HEK293 (cell line): ENCODE measurements around the gene NUP210.
"Not testable (repeated sequence)": the region's sequence is repeated elsewhere in the genome, so short reads cannot be mapped to it uniquely, and the experiment has no call there.

ENCODE experiments used
- CTCF ChIA-PET: fragments of 350-600 bp; formaldehyde crosslinking; extraction: SDS; loops from one replicate; lab custom pipeline; 2021; ENCODE audit warnings: antibody characterized with exemption; lab: Yijun Ruan, JAX
- POLR2A ChIA-PET: fragments of 300-600 bp; formaldehyde crosslinking; extraction: SDS; loops from one replicate; lab custom pipeline; 2020; ENCODE audit warnings: antibody characterized with exemption, inconsistent platforms; lab: Yijun Ruan, JAX
- H3K27ac ChIP-seq: fragments of 200-500 bp; sonication (Bioruptor generic); 2 replicates; pipeline ENCODE4 v1.5.1; 2014; ENCODE audit warnings: low read depth, low read length, control low read depth, inconsistent platforms; ENCODE audit errors: extremely low read depth
- H3K36me3 ChIP-seq, 2 experiments: fragments of 200-500 bp in 1 of 2; sonication (Bioruptor generic) in 1 of 2; 1 replicate in 1 of 2; 2 replicates in 1 of 2; pipeline ENCODE4 v1.5.1; 2014 to 2017; ENCODE audit warnings: inconsistent platforms in 2 of 2, low read length in 2 of 2; ENCODE audit not compliant: control insufficient read depth in 2 of 2, insufficient read depth in 1 of 2
- H3K4me1 ChIP-seq: fragments of 200-500 bp; sonication (Bioruptor generic); 2 replicates; pipeline ENCODE4 v1.5.1; 2014; ENCODE audit warnings: mild to moderate bottlenecking, low read length, inconsistent platforms; ENCODE audit not compliant: control insufficient read depth, insufficient read depth
- H3K4me3 ChIP-seq: 2 replicates; pipeline ENCODE4 v1.5.1; 2011; ENCODE audit warnings: low read depth, mild to moderate bottlenecking, control low read depth, low read length, moderate library complexity
- H3K9me3 ChIP-seq: fragments of 200-500 bp; sonication (Bioruptor generic); 2 replicates; pipeline ENCODE4 v1.5.1; 2014; ENCODE audit warnings: low read depth, low read length, inconsistent platforms; ENCODE audit not compliant: control insufficient read depth, insufficient read depth
- CTCF ChIP-seq: fragments of 450-650 bp; formaldehyde crosslinking; IDR thresholded peaks from 2 replicates; pipeline ENCODE4 v1.5.1; 2016; ENCODE audit warnings: missing biosample characterization, missing genetic modification characterization
- KLF1 ChIP-seq: fragments of 450-650 bp; formaldehyde crosslinking; IDR thresholded peaks from 2 replicates; pipeline ENCODE4 v1.5.1; 2016; ENCODE audit warnings: missing biosample characterization, missing genetic modification characterization
- PRDM1 ChIP-seq: fragments of 450-650 bp; formaldehyde crosslinking; IDR thresholded peaks from 2 replicates; pipeline ENCODE4; 2016; ENCODE audit warnings: missing biosample characterization, missing genetic modification characterization
- SETDB1 ChIP-seq: IDR thresholded peaks from one replicate; pipeline ENCODE4 v1.6.1; 2017; ENCODE audit warnings: mild to moderate bottlenecking, low read length, moderate library complexity, mixed read lengths; ENCODE audit not compliant: insufficient read length
- ZBTB17 ChIP-seq: fragments of 450-650 bp; formaldehyde crosslinking; IDR thresholded peaks from 2 replicates; pipeline ENCODE4 v1.5.1; 2016; ENCODE audit warnings: missing biosample characterization, missing genetic modification characterization
- ZIC2 ChIP-seq: fragments of 450-650 bp; formaldehyde crosslinking; IDR thresholded peaks from 2 replicates; pipeline ENCODE4 v1.5.1; 2016; ENCODE audit warnings: missing biosample characterization, missing genetic modification characterization
- ZNF10 ChIP-seq: fragments of 450-650 bp; formaldehyde crosslinking; IDR thresholded peaks from 2 replicates; pipeline ENCODE4 v1.5.1; 2017; ENCODE audit warnings: missing biosample characterization, missing genetic modification characterization
- ZNF121 ChIP-seq: fragments of 450-650 bp; formaldehyde crosslinking; IDR thresholded peaks from 2 replicates; pipeline ENCODE4 v1.5.1; 2016; ENCODE audit warnings: missing biosample characterization, missing genetic modification characterization
- ZNF133 ChIP-seq: fragments of 450-650 bp; formaldehyde crosslinking; IDR thresholded peaks from 2 replicates; pipeline ENCODE4 v1.5.1; 2016; ENCODE audit warnings: missing biosample characterization, missing genetic modification characterization
- ZNF18 ChIP-seq: fragments of 450-650 bp; formaldehyde crosslinking; IDR thresholded peaks from 2 replicates; pipeline ENCODE4 v1.5.1; 2016; ENCODE audit warnings: missing biosample characterization, missing genetic modification characterization
- ZNF654 ChIP-seq: fragments of 450-650 bp; formaldehyde crosslinking; IDR thresholded peaks from 2 replicates; pipeline ENCODE4 v1.5.1; 2016; ENCODE audit warnings: low read depth, missing biosample characterization, missing genetic modification characterization
- ZNF660 ChIP-seq: fragments of 450-650 bp; IDR thresholded peaks from 2 replicates; pipeline ENCODE4 v1.5.1; 2018; ENCODE audit warnings: missing biosample characterization, mild to moderate bottlenecking, missing genetic modification characterization
- ZNF670 ChIP-seq: fragments of 450-650 bp; formaldehyde crosslinking; IDR thresholded peaks from 2 replicates; pipeline ENCODE4 v1.5.1; 2016; ENCODE audit warnings: missing biosample characterization, missing genetic modification characterization, low read depth
- ZSCAN18 ChIP-seq: fragments of 450-650 bp; formaldehyde crosslinking; IDR thresholded peaks from 2 replicates; pipeline ENCODE4 v1.5.1; 2016; ENCODE audit warnings: missing biosample characterization, missing genetic modification characterization
- TF ChIP-seq, protein P1 (sequence below): fragments of 450-650 bp; formaldehyde crosslinking; IDR thresholded peaks from 2 replicates; pipeline ENCODE4 v1.5.1; 2016; ENCODE audit warnings: missing biosample characterization, missing genetic modification characterization
- TF ChIP-seq, protein P2 (sequence below): fragments of 450-650 bp; formaldehyde crosslinking; IDR thresholded peaks from 2 replicates; pipeline ENCODE4 v1.5.1; 2017; ENCODE audit warnings: missing biosample characterization, mild to moderate bottlenecking, missing genetic modification characterization, moderate library complexity

Gene NUP210

GRCh38 chr3:13452490-13453335 lies 32.6 kb upstream of the NUP210 start:
- ChIA-PET POLR2A (interaction anchor here (0.8 to 1.4 kb wide), 7 partner anchors 9 to 361 kb away, joined by 3 to 6 read pairs (median 3); partner anchors contain the start of gene NUP210), CTCF (interaction anchor here (0.6 to 2.7 kb wide), 28 partner anchors 9 to 361 kb away, joined by 3 to 42 read pairs (median 4); no protein-coding TSS in a partner anchor)
- Histone ChIP-seq H3K4me1 (no peaks in the 10 kb centered on the region), H3K27ac (no peak overlapping the region; the same call in 1 of the 2 replicates), H3K9me3 (no peaks in the 10 kb centered on the region), H3K4me3 (no peak overlapping the region), H3K36me3 (no peaks in the 10 kb centered on the region)
- TF ChIP-seq SETDB1 = no peak
- peak; percentile 85 for TF ChIP-seq ZBTB17
- peak; percentile 58; the same call in 1 of the 2 replicates for TF ChIP-seq CTCF (tag by site-specific recombination)
- 0 out of 2 replicates have a peak, but pooled peaks have one; percentile 39 for TF ChIP-seq ZNF660 (tag by site-specific recombination)
- no peak for TF ChIP-seq ZNF670 (tag by site-specific recombination)
- TF ChIP-seq PRDM1 (tag by site-specific recombination) = peak; percentile 36; the same call in 1 of the 2 replicates
- no peak for TF ChIP-seq ZIC2 (tag by site-specific recombination)
- TF ChIP-seq ZNF121 (tag by site-specific recombination) = peak; percentile 12
- TF ChIP-seq ZNF18 = peak; percentile 39; the same call in 1 of the 2 replicates
- TF ChIP-seq ZNF654 (tag by site-specific recombination) = peak; percentile 81
- no peak for TF ChIP-seq KLF1 (tag by site-specific recombination)
- 0 out of 2 replicates have a peak, but pooled peaks have one; percentile 15 for TF ChIP-seq ZNF10 (tag by site-specific recombination)

DNA sequence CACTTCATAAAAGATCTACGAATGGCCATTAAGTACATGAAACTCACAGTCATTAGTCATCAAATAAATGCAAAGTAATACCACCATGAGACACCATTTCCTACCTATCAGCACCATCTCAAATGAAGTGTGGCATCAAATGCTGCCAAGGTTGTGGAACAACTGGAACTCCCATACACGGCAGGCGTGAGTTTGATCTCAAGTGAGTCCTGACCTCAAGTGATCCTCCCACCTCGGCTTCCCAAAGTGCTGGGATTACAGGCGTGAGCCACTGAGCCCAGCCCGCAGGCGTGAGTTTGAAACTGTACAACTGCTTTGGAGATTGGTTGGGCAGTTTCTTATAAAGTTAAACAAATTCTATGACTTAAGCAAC lies 31.2 kb upstream of the NUP210 start:
- H3K9me3 ChIP-seq = no peaks in the 10 kb centered on the region
- H3K4me1 ChIP-seq = no peaks in the 10 kb centered on the region
- no peak overlapping the region for H3K27ac ChIP-seq
- H3K36me3 ChIP-seq = no peaks in the 10 kb centered on the region
- TF ChIP-seq, protein P1, sequence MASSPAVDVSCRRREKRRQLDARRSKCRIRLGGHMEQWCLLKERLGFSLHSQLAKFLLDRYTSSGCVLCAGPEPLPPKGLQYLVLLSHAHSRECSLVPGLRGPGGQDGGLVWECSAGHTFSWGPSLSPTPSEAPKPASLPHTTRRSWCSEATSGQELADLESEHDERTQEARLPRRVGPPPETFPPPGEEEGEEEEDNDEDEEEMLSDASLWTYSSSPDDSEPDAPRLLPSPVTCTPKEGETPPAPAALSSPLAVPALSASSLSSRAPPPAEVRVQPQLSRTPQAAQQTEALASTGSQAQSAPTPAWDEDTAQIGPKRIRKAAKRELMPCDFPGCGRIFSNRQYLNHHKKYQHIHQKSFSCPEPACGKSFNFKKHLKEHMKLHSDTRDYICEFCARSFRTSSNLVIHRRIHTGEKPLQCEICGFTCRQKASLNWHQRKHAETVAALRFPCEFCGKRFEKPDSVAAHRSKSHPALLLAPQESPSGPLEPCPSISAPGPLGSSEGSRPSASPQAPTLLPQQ (tag by site-specific recombination) = 0 out of 2 replicates have a peak, but pooled peaks have one; percentile 32
- TF ChIP-seq, protein P2, sequence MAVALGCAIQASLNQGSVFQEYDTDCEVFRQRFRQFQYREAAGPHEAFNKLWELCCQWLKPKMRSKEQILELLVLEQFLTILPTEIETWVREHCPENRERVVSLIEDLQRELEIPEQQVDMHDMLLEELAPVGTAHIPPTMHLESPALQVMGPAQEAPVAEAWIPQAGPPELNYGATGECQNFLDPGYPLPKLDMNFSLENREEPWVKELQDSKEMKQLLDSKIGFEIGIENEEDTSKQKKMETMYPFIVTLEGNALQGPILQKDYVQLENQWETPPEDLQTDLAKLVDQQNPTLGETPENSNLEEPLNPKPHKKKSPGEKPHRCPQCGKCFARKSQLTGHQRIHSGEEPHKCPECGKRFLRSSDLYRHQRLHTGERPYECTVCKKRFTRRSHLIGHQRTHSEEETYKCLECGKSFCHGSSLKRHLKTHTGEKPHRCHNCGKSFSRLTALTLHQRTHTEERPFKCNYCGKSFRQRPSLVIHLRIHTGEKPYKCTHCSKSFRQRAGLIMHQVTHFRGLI (tag by site-specific recombination) = 0 out of 2 replicates have a peak, but pooled peaks have one; percentile 75
- 0 out of 2 replicates have a peak, but pooled peaks have one; percentile 11 for TF ChIP-seq ZNF133 (tag by site-specific recombination)
- TF ChIP-seq ZSCAN18 (tag by site-specific recombination) = no peak
- ChIA-PET CTCF (interaction anchor here (0.7 to 2.7 kb wide), 11 partner anchors 11 to 359 kb away, joined by 3 to 42 read pairs (median 4); no protein-coding TSS in a partner anchor), POLR2A (interaction anchor here (0.9 to 1.3 kb wide), 7 partner anchors 29 to 484 kb away, joined by 3 to 6 read pairs (median 4); partner anchors contain the start of genes HDAC11 and NUP210)
- peak overlapping the region; percentile 39 for H3K4me3 ChIP-seq

GRCh38 chr3:13442882-13443281 lies 22.8 kb upstream of the NUP210 start:
- POLR2A ChIA-PET, H3K27ac ChIP-seq, H3K9me3 ChIP-seq, H3K36me3 ChIP-seq, H3K4me1 ChIP-seq, H3K4me3 ChIP-seq: not testable (repeated sequence)
- CTCF ChIA-PET = interaction anchor here (0.7 to 1.1 kb wide), 2 partner anchors 10 to 106 kb away, joined by 3 to 4 read pairs; no protein-coding TSS in a partner anchor
